ENCODE results near the gene H1-8.

Gene H1-8

GRCh38 chr3:129560911-129561594 is 18.1 kb downstream of the H1-8 start:
- Histone ChIP-seq H3K36me3 (ENCODE audit: insufficient read depth, low read length) (peaks cover 26% of the 10 kb centered on the region), H3K4me1 (ENCODE audit: insufficient read depth, low read length) (peaks cover 34% of the 10 kb centered on the region), H3K9me3 (ENCODE audit: control insufficient read depth, insufficient read depth, low read length) (no peaks in the 10 kb centered on the region), H3K9ac (ENCODE audit: low read depth, low read length) (no peak overlapping the region)

GRCh38 chr3:129561619-129562248 is 18.8 kb downstream of the H1-8 start:
- no peak overlapping the region for H3K9ac ChIP-seq (ENCODE audit: low read depth, low read length)
- peaks cover 26% of the 10 kb centered on the region for H3K36me3 ChIP-seq (ENCODE audit: insufficient read depth, low read length)
- H3K4me1 ChIP-seq (ENCODE audit: insufficient read depth, low read length), result peaks cover 34% of the 10 kb centered on the region
- no peaks in the 10 kb centered on the region for H3K9me3 ChIP-seq (ENCODE audit: control insufficient read depth, insufficient read depth, low read length)

DNA sequence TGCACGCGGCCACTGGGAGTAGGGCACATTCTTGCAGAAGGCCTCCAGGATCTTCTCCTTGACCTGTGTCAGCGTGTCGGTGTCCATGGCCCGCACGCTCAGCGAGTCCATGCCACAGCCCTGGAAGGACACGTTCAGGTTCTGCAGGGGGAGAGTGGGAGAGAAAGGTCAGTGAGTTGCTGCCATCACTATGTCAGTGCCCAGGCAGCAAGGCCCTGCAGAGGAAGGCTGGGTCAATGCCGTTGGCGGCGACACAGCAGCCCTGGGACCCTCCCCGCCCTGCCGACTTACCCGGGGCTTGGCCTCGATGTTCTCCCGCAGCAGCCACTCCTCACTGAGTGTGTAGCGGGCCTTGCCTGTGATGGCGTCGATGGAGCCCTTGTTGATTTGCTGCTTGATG is 19.8 kb downstream of the H1-8 start:
- H3K4me1 ChIP-seq (ENCODE audit: insufficient read depth, low read length), result peaks cover 26% of the 10 kb centered on the region
- no peak overlapping the region for H3K9ac ChIP-seq (ENCODE audit: low read depth, low read length)
- H3K9me3 ChIP-seq (ENCODE audit: control insufficient read depth, insufficient read depth, low read length), result no peaks in the 10 kb centered on the region
- H3K36me3 ChIP-seq (ENCODE audit: insufficient read depth, low read length), result peaks cover 18% of the 10 kb centered on the region

DNA sequence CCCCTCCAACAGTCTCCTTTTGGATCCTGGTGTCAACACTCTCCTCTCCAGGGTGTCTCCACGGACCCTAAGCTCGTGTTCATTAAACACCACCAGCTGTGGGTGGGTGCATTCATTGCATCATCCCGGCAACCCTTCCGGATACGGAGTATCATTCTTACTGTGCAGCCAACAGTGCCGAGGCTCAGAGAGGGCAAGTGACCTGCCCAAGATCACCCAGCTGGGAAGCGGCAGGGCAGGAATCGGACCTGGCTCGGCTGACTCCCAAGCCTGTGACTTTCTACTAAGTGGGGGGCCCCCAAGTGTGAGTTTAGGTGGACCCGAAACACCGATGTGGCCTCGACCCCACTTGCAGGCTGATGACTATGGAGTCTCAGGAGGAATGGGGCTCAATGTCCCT is 20.4 kb downstream of the H1-8 start:
- Histone ChIP-seq H3K9me3 (ENCODE audit: control insufficient read depth, insufficient read depth, low read length) (no peaks in the 10 kb centered on the region), H3K36me3 (ENCODE audit: insufficient read depth, low read length) (peaks cover 12% of the 10 kb centered on the region), H3K4me1 (ENCODE audit: insufficient read depth, low read length) (peaks cover 21% of the 10 kb centered on the region), H3K9ac (ENCODE audit: low read depth, low read length) (no peak overlapping the region)

GRCh38 chr3:129563850-129564535 is 21.0 kb downstream of the H1-8 start:
- Histone ChIP-seq H3K9me3 (ENCODE audit: control insufficient read depth, insufficient read depth, low read length) (no peaks in the 10 kb centered on the region), H3K4me1 (ENCODE audit: insufficient read depth, low read length) (peaks cover 15% of the 10 kb centered on the region), H3K36me3 (ENCODE audit: insufficient read depth, low read length) (peaks cover 11% of the 10 kb centered on the region; the same call in 1 of the 2 replicates), H3K9ac (ENCODE audit: low read depth, low read length) (no peak overlapping the region)

GRCh38 chr3:129564981-129565644 is 22.1 kb downstream of the H1-8 start:
- peaks cover 11% of the 10 kb centered on the region; the same call in 1 of the 2 replicates for H3K4me1 ChIP-seq (ENCODE audit: insufficient read depth, low read length)
- H3K9ac ChIP-seq (ENCODE audit: low read depth, low read length), result no peak overlapping the region
- peaks cover 15% of the 10 kb centered on the region; the same call in 1 of the 2 replicates for H3K36me3 ChIP-seq (ENCODE audit: insufficient read depth, low read length)
- no peaks in the 10 kb centered on the region for H3K9me3 ChIP-seq (ENCODE audit: control insufficient read depth, insufficient read depth, low read length)

DNA sequence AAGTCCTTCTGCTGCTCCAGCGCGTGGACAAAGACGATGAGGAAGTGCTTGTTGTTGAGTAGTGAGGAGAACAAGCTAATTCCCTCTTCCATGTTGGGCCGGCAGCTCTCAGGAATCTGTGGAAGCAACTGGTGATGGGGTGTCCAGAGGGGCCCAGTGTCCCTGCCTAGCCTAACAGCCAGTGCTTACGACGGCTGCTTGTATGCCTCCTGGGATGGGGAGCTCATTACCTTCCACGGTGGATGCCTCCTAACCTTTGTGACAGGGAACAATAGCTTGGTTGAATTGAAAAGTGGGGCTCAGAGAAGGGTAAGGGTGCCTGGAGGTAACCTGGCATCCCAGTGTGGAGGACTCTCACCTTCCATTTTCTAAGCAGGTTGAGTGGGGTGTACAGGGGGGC is 22.9 kb downstream of the H1-8 start:
- H3K9ac ChIP-seq (ENCODE audit: low read depth, low read length), result no peak overlapping the region
- no peaks in the 10 kb centered on the region for H3K9me3 ChIP-seq (ENCODE audit: control insufficient read depth, insufficient read depth, low read length)
- H3K4me1 ChIP-seq (ENCODE audit: insufficient read depth, low read length), result peaks cover 5% of the 10 kb centered on the region; the same call in 1 of the 2 replicates
- peaks cover 16% of the 10 kb centered on the region; the same call in 1 of the 2 replicates for H3K36me3 ChIP-seq (ENCODE audit: insufficient read depth, low read length)

- H3K4me1 ChIP-seq (ENCODE audit: insufficient read depth, low read length), result no peaks in the 10 kb centered on the region
- H3K9ac ChIP-seq (ENCODE audit: low read depth, low read length), result no peak overlapping the region
- peaks cover 16% of the 10 kb centered on the region for H3K36me3 ChIP-seq (ENCODE audit: insufficient read depth, low read length)
- no peaks in the 10 kb centered on the region for H3K9me3 ChIP-seq (ENCODE audit: control insufficient read depth, insufficient read depth, low read length)
Measured at GRCh38 chr3:129567176-129567705, 24.3 kb downstream of the H1-8 start.

GRCh38 chr3:129567939-129568338 is 25.0 kb downstream of the H1-8 start:
- H3K4me1 ChIP-seq (ENCODE audit: insufficient read depth, low read length), result no peaks in the 10 kb centered on the region
- H3K9me3 ChIP-seq (ENCODE audit: control insufficient read depth, insufficient read depth, low read length), result no peaks in the 10 kb centered on the region
- peaks cover 16% of the 10 kb centered on the region for H3K36me3 ChIP-seq (ENCODE audit: insufficient read depth, low read length)
- no peak overlapping the region for H3K9ac ChIP-seq (ENCODE audit: low read depth, low read length)

DNA sequence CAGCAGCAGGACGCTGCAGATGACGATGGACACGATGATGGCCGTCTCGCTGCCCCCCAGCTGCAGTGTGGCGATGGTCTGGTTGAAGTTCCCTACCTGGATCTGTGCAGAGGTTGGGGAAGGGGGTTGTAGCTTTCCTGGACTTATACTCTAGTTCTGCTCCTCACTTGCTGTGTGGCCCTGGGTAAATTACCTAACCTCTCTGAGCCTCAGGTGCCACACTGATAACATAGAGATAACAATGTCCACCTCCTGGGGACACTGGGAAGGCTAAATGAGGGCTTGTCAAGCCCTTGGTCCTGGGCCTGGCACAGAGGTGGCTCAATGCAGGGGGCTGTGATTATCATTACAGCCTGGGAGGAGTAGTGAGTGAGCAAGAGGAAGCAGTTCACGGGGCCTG is 26.9 kb downstream of the H1-8 start:
- Histone ChIP-seq H3K9ac (ENCODE audit: low read depth, low read length) (no peak overlapping the region), H3K9me3 (ENCODE audit: control insufficient read depth, insufficient read depth, low read length) (no peaks in the 10 kb centered on the region), H3K4me1 (ENCODE audit: insufficient read depth, low read length) (no peaks in the 10 kb centered on the region), H3K36me3 (ENCODE audit: insufficient read depth, low read length) (peaks cover 12% of the 10 kb centered on the region)

DNA sequence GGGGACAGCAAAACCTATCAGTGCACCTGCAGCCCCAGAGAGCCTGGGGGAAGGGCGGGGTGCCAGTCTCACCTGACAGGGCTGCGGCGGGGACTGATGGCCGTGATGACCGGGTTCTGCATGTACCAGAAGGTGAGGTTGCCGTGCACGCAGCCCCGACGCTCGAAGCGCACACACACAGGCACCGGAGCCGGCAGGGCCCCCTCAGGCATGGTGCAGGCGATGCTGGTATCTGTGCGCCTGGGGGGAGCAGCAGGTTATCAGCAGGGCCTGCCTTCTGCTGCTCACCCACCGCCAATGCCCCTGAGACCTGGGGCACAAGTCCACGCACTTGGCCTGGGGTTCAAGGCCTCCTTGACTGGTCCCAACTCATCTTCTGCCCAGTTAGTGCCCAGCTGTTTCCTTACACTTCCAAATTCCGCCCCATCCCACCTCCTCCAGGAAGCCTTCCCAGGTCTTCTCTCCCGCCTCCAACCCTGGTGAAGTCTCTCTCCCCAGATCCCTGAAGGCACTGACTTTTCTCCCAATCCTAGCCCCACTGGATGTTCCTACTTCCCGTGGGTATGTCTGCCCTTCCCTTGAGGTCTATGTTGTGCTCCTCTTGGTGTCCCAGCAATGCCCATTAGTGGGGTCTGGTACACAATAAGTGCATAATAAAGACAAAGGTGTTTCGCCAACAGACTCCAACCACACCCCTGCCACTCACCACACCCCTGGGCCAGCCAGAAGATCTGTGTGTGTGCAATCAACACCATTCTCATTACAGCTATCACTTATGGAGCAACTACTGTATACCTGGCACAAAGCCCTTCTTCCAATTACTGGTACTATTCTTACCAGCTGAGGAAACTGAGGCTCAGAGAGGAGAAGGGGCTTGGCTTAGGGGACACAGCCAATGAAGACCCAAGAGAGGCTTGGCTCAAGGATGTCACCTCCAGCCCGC is 28.9 kb downstream of the H1-8 start:
- 0 out of 2 replicates have a peak, but pooled peaks cover 6% of the 10 kb centered on the region for H3K4me1 ChIP-seq (ENCODE audit: insufficient read depth, low read length)
- no peaks in the 10 kb centered on the region for H3K9me3 ChIP-seq (ENCODE audit: control insufficient read depth, insufficient read depth, low read length)
- peaks cover 12% of the 10 kb centered on the region for H3K36me3 ChIP-seq (ENCODE audit: insufficient read depth, low read length)
- H3K9ac ChIP-seq (ENCODE audit: low read depth, low read length), result no peak overlapping the region

- peaks cover 12% of the 10 kb centered on the region for H3K36me3 ChIP-seq (ENCODE audit: insufficient read depth, low read length)
- 0 out of 2 replicates have a peak, but pooled peaks cover 6% of the 10 kb centered on the region for H3K4me1 ChIP-seq (ENCODE audit: insufficient read depth, low read length)
- H3K9me3 ChIP-seq (ENCODE audit: control insufficient read depth, insufficient read depth, low read length), result no peaks in the 10 kb centered on the region
- H3K9ac ChIP-seq (ENCODE audit: low read depth, low read length), result no peak overlapping the region
Measured at GRCh38 chr3:129572603-129573002, 29.6 kb downstream of the H1-8 start.

DNA sequence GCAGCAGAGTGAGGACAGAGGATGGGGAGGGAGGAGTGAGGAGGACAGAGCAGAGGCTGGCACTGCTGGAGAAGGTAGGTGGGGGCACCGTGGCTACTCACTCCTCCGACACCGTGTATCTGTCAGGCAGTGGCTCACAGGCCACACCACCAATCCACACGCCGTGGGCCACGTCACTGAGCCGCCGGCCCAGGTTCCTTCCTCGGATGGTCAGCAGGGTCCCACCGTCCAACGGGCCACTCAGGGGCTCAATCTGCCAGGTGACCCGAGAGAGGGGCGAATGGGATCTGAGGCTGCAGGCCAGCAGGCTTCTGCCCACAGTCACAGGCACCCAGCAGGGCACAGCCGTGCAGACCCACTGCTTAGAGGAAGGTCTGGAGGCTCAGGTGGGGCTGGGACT is 30.5 kb downstream of the H1-8 start:
- 0 out of 2 replicates have a peak, but pooled peaks cover 6% of the 10 kb centered on the region for H3K4me1 ChIP-seq (ENCODE audit: insufficient read depth, low read length)
- peaks cover 14% of the 10 kb centered on the region for H3K36me3 ChIP-seq (ENCODE audit: insufficient read depth, low read length)
- no peak overlapping the region for H3K9ac ChIP-seq (ENCODE audit: low read depth, low read length)
- no peaks in the 10 kb centered on the region for H3K9me3 ChIP-seq (ENCODE audit: control insufficient read depth, insufficient read depth, low read length)

All from ES-I3 (cell line).